Transverse colon (tissue), 4 donors: ENCODE measurements around the gene FBXO42. TPM values are rescaled to one million over a fixed set of nuclear protein-coding genes. Genes with fewer than 3 reads are reported as not detected.

ENCODE experiments used
- DNase-seq: peaks from one replicate; pipeline ENCODE4 v3.0.0-alpha.2; 2019
- H3K27ac ChIP-seq, 4 donors: fragments of 200-600 bp; sonication (generic); 2 replicates each; pipeline ENCODE4 v1.5.1; 2016 to 2018; ENCODE audit warnings: inconsistent platforms in 4 of 4
- H3K27me3 ChIP-seq: fragments of 200-600 bp; sonication (generic); 2 replicates; pipeline ENCODE4 v1.5.1; 2017; ENCODE audit warnings: inconsistent platforms
- H3K36me3 ChIP-seq, 4 donors: fragments of 200-600 bp; sonication (generic); 2 replicates each; pipeline ENCODE4 v1.5.1; 2017 to 2019; ENCODE audit warnings: inconsistent platforms in 4 of 4
- H3K4me1 ChIP-seq, 4 donors: fragments of 200-600 bp; sonication (generic); 2 replicates each; pipeline ENCODE4 v1.5.1; 2017 to 2020; ENCODE audit warnings: inconsistent platforms in 4 of 4
- H3K4me3 ChIP-seq, 4 donors: fragments of 200-600 bp; sonication (generic); 1 replicate in 1 of 4; 2 replicates in 3 of 4; pipeline versions ENCODE4 v1.5.1 to v1.6.1; 2017 to 2019; ENCODE audit warnings: inconsistent platforms in 4 of 4
- H3K9me3 ChIP-seq, 2 donors: fragments of 200-600 bp; sonication (generic); 2 replicates each; pipeline ENCODE4 v1.5.1; 2017 to 2019; ENCODE audit warnings: inconsistent platforms in 2 of 2
- CTCF ChIP-seq, 5 experiments: fragments of 200-600 bp in 3 of 5; fragments of 450-650 bp in 2 of 5; sonication (generic) in 3 of 5; IDR thresholded peaks; 1 replicate in 2 of 5; 2 replicates in 3 of 5; pipeline ENCODE4 v1.5.1; 2016 to 2017; ENCODE audit warnings: antibody characterized with exemption in 5 of 5, inconsistent platforms in 3 of 5, mild to moderate bottlenecking in 2 of 5, moderate library complexity in 1 of 5
- EP300 ChIP-seq: sonication (generic); formaldehyde crosslinking; IDR thresholded peaks from one replicate; pipeline ENCODE4 v1.6.1; 2017; ENCODE audit warnings: antibody characterized with exemption, low read depth
- POLR2A ChIP-seq: fragments of 450-650 bp; IDR thresholded peaks from one replicate; pipeline ENCODE4 v1.6.1; 2016; ENCODE audit warnings: antibody characterized with exemption, mild to moderate bottlenecking, moderate library complexity
- POLR2AphosphoS5 ChIP-seq, 3 donors: sonication (generic); formaldehyde crosslinking; IDR thresholded peaks; one replicate each; pipeline ENCODE4 v1.6.1; 2016; ENCODE audit warnings: antibody characterized with exemption in 3 of 3
- WGBS, 2 donors: methylation state at CpG; one replicate each; pipeline ENCODE4 v1.1.5; 2018; ENCODE audit warnings: low coverage in 1 of 2; 5-methylcytosine and 5-hydroxymethylcytosine counted together
- in situ Hi-C, 4 donors: fragments of 200-750 bp; cut with MboI; loops; one replicate each; pipeline versions ENCODE4 v1.15.0 to v1.15.1; 2017; ENCODE audit warnings: low sequenced_read_pairs in 3 of 4, low pct_ligation_motif_present in 1 of 4, low pct_unique_long_range_greater_than_20kb in 1 of 4
- intact Hi-C: fragments of 100-400 bp; cut with DNase I; formaldehyde crosslinking; loops from one replicate; pipeline ENCODE4 v1.15.1; 2023; ENCODE audit warnings: low total_unique reads
- total RNA-seq, 4 donors: library from RNA; depleted of rRNA; stranded (reverse); fragments of >200 nt; gene quantifications; one replicate each; pipeline ENCODE4 v1.1.0, GENCODE V29; 2016

The FBXO42 gene
- total RNA-seq, 4 donors from 2014 or later: 15.7 to 25.4 (median 18.8) TPM

- Histone ChIP-seq H3K36me3 (no peaks in the 10 kb centered on the region), H3K27me3 (no peaks in the 10 kb centered on the region), H3K4me1 (peaks cover 8 to 16% (median 14%) of the 10 kb centered on the region in 4 donors), H3K4me3 (no peak overlapping the region), H3K27ac (no peak overlapping the region), H3K9me3 (no peaks in the 10 kb centered on the region)
- intact Hi-C loops (loop anchor here (5.0 kb wide), 1 partner anchor 38 kb away; no protein-coding TSS in a partner anchor), in situ Hi-C loops (loop anchor here in 1 of 4 donors (25.0 kb wide), 1 partner anchor 158 kb away; the partner anchor contains the start of genes FBXO42 and SZRD1)
- TF ChIP-seq CTCF (IDR thresholded peaks at IDR 0.05): peak in 4 of 5 experiments; percentile 17 to 31 (median 28)
- no peak for TF ChIP-seq POLR2AphosphoS5 (IDR thresholded peaks at IDR 0.05)
- DNase-seq: peak; percentile 53
- 85% methylated on average over 11 of the region's 12 CpGs; no CpG with 5 or more reads in 1 of the 2 donors for WGBS, 2 donors
These were observed 147.5 kb downstream of the FBXO42 start for GRCh38 chr1:16204634-16205333.

- no peak overlapping the region for H3K4me3 ChIP-seq
- no peaks in the 10 kb centered on the region for H3K27me3 ChIP-seq
- no peaks in the 10 kb centered on the region for H3K36me3 ChIP-seq
- TF ChIP-seq EP300 (no peak), CTCF (IDR thresholded peaks at IDR 0.05) (no peak), POLR2AphosphoS5 (IDR thresholded peaks at IDR 0.05) (no peak), POLR2A (no peak)
- 96% methylated on average over 2 of the region's 2 CpGs; no CpG with 5 or more reads in 1 of the 2 donors for WGBS, 2 donors
- intact Hi-C loops: no loop called here
- no peak overlapping the region for H3K27ac ChIP-seq
- in situ Hi-C loops: loop anchor here in 1 of 4 donors (25.0 kb wide), 1 partner anchor 158 kb away; the partner anchor contains the start of genes FBXO42 and SZRD1
- DNase-seq: no peak
- peaks cover 8 to 16% (median 14%) of the 10 kb centered on the region in 4 donors for H3K4me1 ChIP-seq
- no peaks in the 10 kb centered on the region for H3K9me3 ChIP-seq
These were observed 148.1 kb downstream of the FBXO42 start for GRCh38 chr1:16204216-16204615.

GRCh38 chr1:16203550-16203949, 148.7 kb downstream of the FBXO42 start:
- Histone ChIP-seq H3K9me3 (no peaks in the 10 kb centered on the region), H3K36me3 (no peaks in the 10 kb centered on the region), H3K4me3 (no peak overlapping the region), H3K4me1 (peaks cover 8 to 16% (median 14%) of the 10 kb centered on the region in 4 donors), H3K27ac (no peak overlapping the region), H3K27me3 (no peaks in the 10 kb centered on the region)
- no peak for DNase-seq
- in situ Hi-C loops (loop anchor here in 1 of 4 donors (25.0 kb wide), 1 partner anchor 159 kb away; the partner anchor contains the start of genes FBXO42 and SZRD1), intact Hi-C loops (no loop called here)
- TF ChIP-seq POLR2AphosphoS5 (IDR thresholded peaks at IDR 0.05): no peak
- no peak for TF ChIP-seq CTCF (IDR thresholded peaks at IDR 0.05)
- TF ChIP-seq EP300: no peak
- TF ChIP-seq POLR2A: no peak
- 63 to 73% methylated on average over 3 of the region's 3 CpGs for WGBS, 2 donors

GRCh38 chr1:16202281-16203210, 149.7 kb downstream of the FBXO42 start:
- Histone ChIP-seq H3K4me3 (no peak overlapping the region), H3K9me3 (no peaks in the 10 kb centered on the region), H3K27me3 (no peaks in the 10 kb centered on the region), H3K27ac (no peak overlapping the region), H3K36me3 (no peaks in the 10 kb centered on the region), H3K4me1 (peaks cover 8 to 15% (median 12%) of the 10 kb centered on the region in 4 donors)
- DNase-seq: no peak
- in situ Hi-C loops: loop anchor here in 1 of 4 donors (25.0 kb wide), 1 partner anchor 160 kb away; the partner anchor contains the start of genes FBXO42 and SZRD1
- intact Hi-C loops: loop anchor here (1.0 kb wide), 1 partner anchor 25 kb away; no protein-coding TSS in a partner anchor
- no peak for TF ChIP-seq POLR2A
- TF ChIP-seq CTCF (IDR thresholded peaks at IDR 0.05): no peak
- WGBS, 2 donors: 92 to 100% methylated on average over 6 to 23 of the region's 24 CpGs
